ENCODE data around the gene MAGEB16. TPM values are rescaled to one million over a fixed set of nuclear protein-coding genes. Genes with fewer than 3 reads are reported as not detected.

Gene MAGEB16
- total RNA-seq, 1 donor from 2014 or later: not detected

- ATAC-seq (ENCODE audit: low read depth): no peak
- no peaks in the 10 kb centered on the region for H3K4me1 Mint-ChIP-seq
- ChIA-PET CTCF (no interaction called here), POLR2A (no interaction called here)
- peaks cover 3% of the 10 kb centered on the region for H3K9me3 Mint-ChIP-seq
- no peak overlapping the region for H3K4me3 Mint-ChIP-seq
- no peak for DNase-seq
- no peaks in the 10 kb centered on the region for H3K36me3 Mint-ChIP-seq (ENCODE audit: low read depth)
- intact Hi-C loops (cut with micrococcal nuclease): no loop called here
- TF ChIP-seq, protein P1, sequence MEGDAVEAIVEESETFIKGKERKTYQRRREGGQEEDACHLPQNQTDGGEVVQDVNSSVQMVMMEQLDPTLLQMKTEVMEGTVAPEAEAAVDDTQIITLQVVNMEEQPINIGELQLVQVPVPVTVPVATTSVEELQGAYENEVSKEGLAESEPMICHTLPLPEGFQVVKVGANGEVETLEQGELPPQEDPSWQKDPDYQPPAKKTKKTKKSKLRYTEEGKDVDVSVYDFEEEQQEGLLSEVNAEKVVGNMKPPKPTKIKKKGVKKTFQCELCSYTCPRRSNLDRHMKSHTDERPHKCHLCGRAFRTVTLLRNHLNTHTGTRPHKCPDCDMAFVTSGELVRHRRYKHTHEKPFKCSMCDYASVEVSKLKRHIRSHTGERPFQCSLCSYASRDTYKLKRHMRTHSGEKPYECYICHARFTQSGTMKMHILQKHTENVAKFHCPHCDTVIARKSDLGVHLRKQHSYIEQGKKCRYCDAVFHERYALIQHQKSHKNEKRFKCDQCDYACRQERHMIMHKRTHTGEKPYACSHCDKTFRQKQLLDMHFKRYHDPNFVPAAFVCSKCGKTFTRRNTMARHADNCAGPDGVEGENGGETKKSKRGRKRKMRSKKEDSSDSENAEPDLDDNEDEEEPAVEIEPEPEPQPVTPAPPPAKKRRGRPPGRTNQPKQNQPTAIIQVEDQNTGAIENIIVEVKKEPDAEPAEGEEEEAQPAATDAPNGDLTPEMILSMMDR (IDR thresholded peaks at IDR 0.05): no peak
- no peaks in the 10 kb centered on the region for H3K27me3 Mint-ChIP-seq
- H3K27ac Mint-ChIP-seq: no peak overlapping the region
Measured at GRCh38 chrX:35841872-35842271, 43.7 kb downstream of the MAGEB16 start.

GRCh38 chrX:35842674-35843073 lies 44.5 kb downstream of the MAGEB16 start:
- Mint-ChIP-seq H3K4me3 (no peak overlapping the region), H3K36me3 (ENCODE audit: low read depth) (no peaks in the 10 kb centered on the region), H3K4me1 (no peaks in the 10 kb centered on the region), H3K9me3 (peaks cover 3% of the 10 kb centered on the region), H3K27ac (no peak overlapping the region), H3K27me3 (no peaks in the 10 kb centered on the region)
- DNase-seq: no peak
- ChIA-PET POLR2A (no interaction called here), CTCF (no interaction called here)
- TF ChIP-seq, protein P1 (IDR thresholded peaks at IDR 0.05): no peak
- ATAC-seq (ENCODE audit: low read depth): no peak
- intact Hi-C loops (cut with micrococcal nuclease): no loop called here

GRCh38 chrX:35847736-35848135 lies 49.6 kb downstream of the MAGEB16 start:
- Mint-ChIP-seq H3K4me3 (no peak overlapping the region), H3K27ac (no peak overlapping the region), H3K27me3 (no peaks in the 10 kb centered on the region), H3K36me3 (ENCODE audit: low read depth) (no peaks in the 10 kb centered on the region), H3K4me1 (no peaks in the 10 kb centered on the region), H3K9me3 (no peaks in the 10 kb centered on the region)
- DNase-seq: no peak
- ATAC-seq (ENCODE audit: low read depth): no peak
- POLR2A ChIA-PET: no interaction called here
- TF ChIP-seq, protein P1 (IDR thresholded peaks at IDR 0.05): no peak
- intact Hi-C loops (cut with micrococcal nuclease): no loop called here
- CTCF ChIA-PET: no interaction called here

Other genes with a start within 250 kb of the MAGEB16 start
- gene CFAP47, start 121.4 kb downstream of the MAGEB16 start, total RNA-seq: not detected in 2 replicates